ENCODE results near the gene TMEM132D.

The TMEM132D gene

GRCh38 chr12:129381715-129382114, 522.1 kb downstream of the TMEM132D start:
- no peak for DNase-seq (ENCODE audit: low spot score in 2 of 2)
- no peaks in the 10 kb centered on the region for H3K9me3 ChIP-seq
- no peak overlapping the region for H3K4me3 ChIP-seq
- in situ Hi-C loops (cut with MboI; ENCODE audit: low sequenced_read_pairs), result no loop called here
- H3K36me3 ChIP-seq (replicated peaks), result no peaks in the 10 kb centered on the region
- no peaks in the 10 kb centered on the region for H3K4me1 ChIP-seq
- no peaks in the 10 kb centered on the region for H3K27me3 ChIP-seq (ENCODE audit: low read depth)

GRCh38 chr12:129379076-129379804, 524.6 kb downstream of the TMEM132D start:
- Histone ChIP-seq H3K9me3 (no peaks in the 10 kb centered on the region), H3K27me3 (ENCODE audit: low read depth) (no peaks in the 10 kb centered on the region), H3K4me3 (no peak overlapping the region), H3K4me1 (no peaks in the 10 kb centered on the region), H3K36me3 (replicated peaks) (no peaks in the 10 kb centered on the region)
- in situ Hi-C loops (cut with MboI; ENCODE audit: low sequenced_read_pairs), result no loop called here
- DNase-seq (ENCODE audit: low spot score in 2 of 2), result no peak

GRCh38 chr12:129378496-129378895, 525.3 kb downstream of the TMEM132D start:
- in situ Hi-C loops (cut with MboI; ENCODE audit: low sequenced_read_pairs), result no loop called here
- H3K36me3 ChIP-seq (replicated peaks), result no peaks in the 10 kb centered on the region
- no peak for DNase-seq (ENCODE audit: low spot score in 2 of 2)
- no peak overlapping the region for H3K4me3 ChIP-seq
- no peaks in the 10 kb centered on the region for H3K4me1 ChIP-seq
- no peaks in the 10 kb centered on the region for H3K9me3 ChIP-seq
- H3K27me3 ChIP-seq (ENCODE audit: low read depth), result no peaks in the 10 kb centered on the region

- in situ Hi-C loops (cut with MboI; ENCODE audit: low sequenced_read_pairs), result no loop called here
Observed at GRCh38 chr12:129373746-129374145, 530.1 kb downstream of the TMEM132D start.

GRCh38 chr12:129372876-129373275, 530.9 kb downstream of the TMEM132D start:
- in situ Hi-C loops (cut with MboI; ENCODE audit: low sequenced_read_pairs), result no loop called here
- H3K4me3 ChIP-seq, result no peak overlapping the region
- H3K27me3 ChIP-seq (ENCODE audit: low read depth), result no peaks in the 10 kb centered on the region
- H3K9me3 ChIP-seq, result no peaks in the 10 kb centered on the region
- H3K4me1 ChIP-seq, result no peaks in the 10 kb centered on the region
- DNase-seq (ENCODE audit: low spot score in 2 of 2), result no peak
- H3K36me3 ChIP-seq (replicated peaks), result no peaks in the 10 kb centered on the region

More at GRCh38 chr12:129373746-129374145, 530.1 kb downstream of the TMEM132D start:
- no peaks in the 10 kb centered on the region for H3K4me1 ChIP-seq
- no peaks in the 10 kb centered on the region for H3K9me3 ChIP-seq
- no peaks in the 10 kb centered on the region for H3K36me3 ChIP-seq (replicated peaks)
- DNase-seq (ENCODE audit: low spot score in 2 of 2), result no peak
- no peak overlapping the region for H3K4me3 ChIP-seq
- no peaks in the 10 kb centered on the region for H3K27me3 ChIP-seq (ENCODE audit: low read depth)

- Histone ChIP-seq H3K4me3 (no peak overlapping the region), H3K4me1 (no peaks in the 10 kb centered on the region), H3K36me3 (replicated peaks) (no peaks in the 10 kb centered on the region), H3K9me3 (no peaks in the 10 kb centered on the region), H3K27me3 (ENCODE audit: low read depth) (no peaks in the 10 kb centered on the region)
- DNase-seq (ENCODE audit: low spot score in 2 of 2), result no peak
- in situ Hi-C loops (cut with MboI; ENCODE audit: low sequenced_read_pairs), result no loop called here
Observed at GRCh38 chr12:129372348-129372747, 531.5 kb downstream of the TMEM132D start.

- Histone ChIP-seq H3K4me3 (no peak overlapping the region), H3K27me3 (ENCODE audit: low read depth) (no peaks in the 10 kb centered on the region), H3K4me1 (no peaks in the 10 kb centered on the region), H3K36me3 (replicated peaks) (no peaks in the 10 kb centered on the region), H3K9me3 (no peaks in the 10 kb centered on the region)
- in situ Hi-C loops (cut with MboI; ENCODE audit: low sequenced_read_pairs), result no loop called here
- no peak for DNase-seq (ENCODE audit: low spot score in 2 of 2)
Observed at GRCh38 chr12:129371268-129371667, 532.6 kb downstream of the TMEM132D start.

- DNase-seq (ENCODE audit: low spot score in 2 of 2), result no peak
- in situ Hi-C loops (cut with MboI; ENCODE audit: low sequenced_read_pairs), result no loop called here
- Histone ChIP-seq H3K9me3 (no peaks in the 10 kb centered on the region), H3K4me3 (no peak overlapping the region), H3K4me1 (no peaks in the 10 kb centered on the region), H3K27me3 (ENCODE audit: low read depth) (no peaks in the 10 kb centered on the region), H3K36me3 (replicated peaks) (no peaks in the 10 kb centered on the region)
Observed at GRCh38 chr12:129366656-129367055, 537.2 kb downstream of the TMEM132D start.

- Histone ChIP-seq H3K27me3 (ENCODE audit: low read depth) (no peaks in the 10 kb centered on the region), H3K9me3 (no peaks in the 10 kb centered on the region)
- in situ Hi-C loops (cut with MboI; ENCODE audit: low sequenced_read_pairs), result no loop called here
Observed at GRCh38 chr12:129363041-129363440, 540.8 kb downstream of the TMEM132D start.

GRCh38 chr12:129357233-129357632, 546.6 kb downstream of the TMEM132D start:
- in situ Hi-C loops (cut with MboI; ENCODE audit: low sequenced_read_pairs), result no loop called here
- Histone ChIP-seq H3K4me3 (no peak overlapping the region), H3K4me1 (no peaks in the 10 kb centered on the region), H3K27me3 (ENCODE audit: low read depth) (no peaks in the 10 kb centered on the region), H3K9me3 (no peaks in the 10 kb centered on the region), H3K36me3 (replicated peaks) (no peaks in the 10 kb centered on the region)
- DNase-seq (ENCODE audit: low spot score in 2 of 2), result no peak

More at GRCh38 chr12:129363041-129363440, 540.8 kb downstream of the TMEM132D start:
- Histone ChIP-seq H3K4me3 (no peak overlapping the region), H3K4me1 (no peaks in the 10 kb centered on the region), H3K36me3 (replicated peaks) (no peaks in the 10 kb centered on the region)
- DNase-seq (ENCODE audit: low spot score in 2 of 2), result no peak

GRCh38 chr12:129351481-129351880, 552.3 kb downstream of the TMEM132D start:
- no peaks in the 10 kb centered on the region for H3K9me3 ChIP-seq
- H3K4me1 ChIP-seq, result no peaks in the 10 kb centered on the region
- H3K4me3 ChIP-seq, result no peak overlapping the region
- no peaks in the 10 kb centered on the region for H3K36me3 ChIP-seq (replicated peaks)
- DNase-seq (ENCODE audit: low spot score in 2 of 2), result no peak
- in situ Hi-C loops (cut with MboI; ENCODE audit: low sequenced_read_pairs), result no loop called here
- H3K27me3 ChIP-seq (ENCODE audit: low read depth), result no peaks in the 10 kb centered on the region

GRCh38 chr12:129339336-129339735, 564.5 kb downstream of the TMEM132D start:
- H3K4me1 ChIP-seq, result no peaks in the 10 kb centered on the region
- DNase-seq (ENCODE audit: low spot score in 2 of 2), result no peak
- H3K27me3 ChIP-seq (ENCODE audit: low read depth), result no peaks in the 10 kb centered on the region
- H3K36me3 ChIP-seq (replicated peaks), result no peaks in the 10 kb centered on the region
- H3K4me3 ChIP-seq, result no peak overlapping the region
- in situ Hi-C loops (cut with MboI; ENCODE audit: low sequenced_read_pairs), result no loop called here
- no peaks in the 10 kb centered on the region for H3K9me3 ChIP-seq

GRCh38 chr12:129337413-129337812, 566.4 kb downstream of the TMEM132D start:
- DNase-seq (ENCODE audit: low spot score in 2 of 2), result no peak
- no peak overlapping the region for H3K4me3 ChIP-seq
- in situ Hi-C loops (cut with MboI; ENCODE audit: low sequenced_read_pairs), result no loop called here

GRCh38 chr12:129335773-129336172, 568.1 kb downstream of the TMEM132D start:
- no peaks in the 10 kb centered on the region for H3K27me3 ChIP-seq (ENCODE audit: low read depth)
- in situ Hi-C loops (cut with MboI; ENCODE audit: low sequenced_read_pairs), result no loop called here
- no peaks in the 10 kb centered on the region for H3K4me1 ChIP-seq
- no peaks in the 10 kb centered on the region for H3K9me3 ChIP-seq
- no peak overlapping the region for H3K4me3 ChIP-seq
- no peaks in the 10 kb centered on the region for H3K36me3 ChIP-seq (replicated peaks)
- no peak for DNase-seq (ENCODE audit: low spot score in 2 of 2)

More at GRCh38 chr12:129337413-129337812, 566.4 kb downstream of the TMEM132D start:
- Histone ChIP-seq H3K36me3 (replicated peaks) (no peaks in the 10 kb centered on the region), H3K27me3 (ENCODE audit: low read depth) (no peaks in the 10 kb centered on the region), H3K9me3 (no peaks in the 10 kb centered on the region), H3K4me1 (no peaks in the 10 kb centered on the region)

- in situ Hi-C loops (cut with MboI; ENCODE audit: low sequenced_read_pairs), result no loop called here
- Histone ChIP-seq H3K9me3 (no peaks in the 10 kb centered on the region; the same call in 1 of the 2 replicates), H3K27me3 (ENCODE audit: low read depth) (no peaks in the 10 kb centered on the region), H3K36me3 (replicated peaks) (no peaks in the 10 kb centered on the region), H3K4me1 (no peaks in the 10 kb centered on the region), H3K4me3 (no peak overlapping the region)
- no peak for DNase-seq (ENCODE audit: low spot score in 2 of 2)
Observed at GRCh38 chr12:129332286-129332685, 571.5 kb downstream of the TMEM132D start.

Data from HAP-1 (cell line).